IMR-90 (cell line): Measurements from ENCODE around the gene BLOC1S6. TPM values are rescaled to one million over a fixed set of nuclear protein-coding genes. Genes with fewer than 3 reads are reported as not detected.
A peak's percentile ranks its signal among the peaks of the same experiment; 100 is the strongest.

Source experiments
- ATAC-seq: fragments of 200-7000 bp; cut with Tn5 transposase; 2 replicates; pipeline ENCODE4 v1.9.1; 2020; ENCODE audit warnings: low read depth, mild to moderate bottlenecking, moderate library complexity
- BruUV-seq: library from RNA; stranded (reverse); fragments of 400-500 nt; replicated peaks from 2 replicates; lab custom pipeline; 2021; lab: Mats Ljungman, UMichigan
- CTCF ChIA-PET: fragments of 300-600 bp; formaldehyde crosslinking; extraction: SDS; loops from one replicate; lab custom pipeline; 2021; ENCODE audit warnings: antibody characterized with exemption; lab: Yijun Ruan, JAX
- POLR2A ChIA-PET: fragments of 300-600 bp; sonication (Branson Sonifier 250); formaldehyde crosslinking; loops from one replicate; lab custom pipeline; 2022; ENCODE audit warnings: antibody characterized with exemption; ENCODE audit not compliant: unreplicated experiment; lab: Charles Lee
- DNase-seq: peaks from one replicate; pipeline ENCODE4 v3.0.0; 2013
- H2AFZ ChIP-seq: replicated peaks from 2 replicates; pipeline ENCODE3; 2013; ENCODE audit warnings: low read length, mild to moderate bottlenecking; ENCODE audit not compliant: poor library complexity
- H2AK5ac ChIP-seq: 2 replicates; pipeline ENCODE4 v1.6.1; 2013; ENCODE audit warnings: low read depth, low read length, inconsistent platforms
- H2AK9ac ChIP-seq: replicated peaks from 2 replicates; pipeline ENCODE3; 2013; ENCODE audit warnings: mild to moderate bottlenecking, low read depth, low read length, moderate library complexity; ENCODE audit not compliant: poor library complexity
- H2BK120ac ChIP-seq: 2 replicates; pipeline ENCODE4 v1.6.1; 2013; ENCODE audit warnings: low read depth, low read length, inconsistent platforms
- H2BK15ac ChIP-seq: 3 replicates; pipeline ENCODE4 v1.6.1; 2013; ENCODE audit warnings: low read depth, low read length, inconsistent platforms
- H2BK20ac ChIP-seq: 2 replicates; pipeline ENCODE4 v1.6.1; 2013; ENCODE audit warnings: low read depth, mild to moderate bottlenecking, inconsistent platforms, low read length, moderate library complexity
- H2BK5ac ChIP-seq: 2 replicates; pipeline ENCODE4 v1.6.1; 2013; ENCODE audit warnings: mild to moderate bottlenecking, low read depth, low read length, inconsistent platforms; ENCODE audit not compliant: poor library complexity, severe bottlenecking
- H3K14ac ChIP-seq: replicated peaks from 2 replicates; pipeline ENCODE4 v1.6.1; 2013; ENCODE audit warnings: low read depth, low read length, inconsistent platforms
- H3K18ac ChIP-seq: 2 replicates; pipeline ENCODE4 v1.6.1; 2013; ENCODE audit warnings: low read depth, low read length, control low read depth
- H3K23ac ChIP-seq: 2 replicates; pipeline ENCODE4 v1.6.1; 2013; ENCODE audit warnings: low read depth, low read length, inconsistent platforms
- H3K27ac ChIP-seq: 2 replicates; pipeline ENCODE4 v1.5.1; 2013; ENCODE audit warnings: mild to moderate bottlenecking, control low read depth, low read length; ENCODE audit not compliant: insufficient read depth
- H3K27me3 ChIP-seq: 2 replicates; pipeline ENCODE4 v1.6.1; 2013; ENCODE audit warnings: low read length; ENCODE audit not compliant: control insufficient read depth, insufficient read depth
- H3K36me3 ChIP-seq: 2 replicates; pipeline ENCODE4 v1.6.1; 2013; ENCODE audit warnings: low read length, mixed read lengths; ENCODE audit not compliant: control insufficient read depth, insufficient read depth
- H3K4ac ChIP-seq: 2 replicates; pipeline ENCODE4 v1.6.1; 2013; ENCODE audit warnings: low read depth, low read length, inconsistent platforms
- H3K4me1 ChIP-seq: 2 replicates; pipeline ENCODE4 v1.6.1; 2013; ENCODE audit warnings: low read length, mixed read lengths; ENCODE audit not compliant: control insufficient read depth, insufficient read depth
- H3K4me2 ChIP-seq: 2 replicates; pipeline ENCODE4 v1.6.1; 2013; ENCODE audit warnings: low read depth, mild to moderate bottlenecking, control low read depth, low read length, moderate library complexity
- H3K4me3 ChIP-seq: 2 replicates; pipeline ENCODE4 v1.5.1; 2013; ENCODE audit warnings: low read depth, mild to moderate bottlenecking, control low read depth, low read length, moderate library complexity; ENCODE audit not compliant: insufficient read depth
- H3K56ac ChIP-seq: 2 replicates; pipeline ENCODE4 v1.6.1; 2013; ENCODE audit warnings: low read length, inconsistent platforms; ENCODE audit not compliant: insufficient read depth; ENCODE audit errors: extremely low read depth
- H3K79me1 ChIP-seq, 2 experiments: 2 replicates each; pipeline ENCODE4 v1.6.1; 2013; ENCODE audit warnings: low read length in 2 of 2, inconsistent platforms in 1 of 2, low read depth in 1 of 2
- H3K9ac ChIP-seq: 2 replicates; pipeline ENCODE4 v1.6.1; 2013; ENCODE audit warnings: low read depth, low read length, control low read depth
- H3K9me1 ChIP-seq: 2 replicates; pipeline ENCODE4 v1.6.1; 2013; ENCODE audit warnings: low read length, inconsistent platforms; ENCODE audit not compliant: insufficient read depth
- H3K9me3 ChIP-seq: 2 replicates; pipeline ENCODE4 v1.6.1; 2013; ENCODE audit warnings: low read length; ENCODE audit not compliant: control insufficient read depth, insufficient read depth
- H4K20me1 ChIP-seq: 2 replicates; pipeline ENCODE4 v1.6.1; 2013; ENCODE audit warnings: low read length, inconsistent platforms; ENCODE audit not compliant: insufficient read depth
- H4K5ac ChIP-seq: 2 replicates; pipeline ENCODE4 v1.6.1; 2013; ENCODE audit warnings: mild to moderate bottlenecking, low read depth, low read length, control low read depth
- H4K8ac ChIP-seq, 2 experiments: 2 replicates each; pipeline ENCODE4 v1.6.1; 2013; ENCODE audit warnings: low read depth in 2 of 2, low read length in 2 of 2, control low read depth in 1 of 2, inconsistent platforms in 1 of 2
- H4K91ac ChIP-seq: 2 replicates; pipeline ENCODE4 v1.6.1; 2013; ENCODE audit warnings: low read depth, low read length, inconsistent platforms; ENCODE audit not compliant: insufficient read depth
- BHLHE40 ChIP-seq: fragments of 150-350 bp; IDR thresholded peaks from 2 replicates; pipeline ENCODE4 v1.6.1; 2016; ENCODE audit warnings: mild to moderate bottlenecking, low read depth, low read length
- CHD1 ChIP-seq: IDR thresholded peaks from 2 replicates; pipeline ENCODE4 v1.6.1; 2012; ENCODE audit warnings: low read depth, low read length, improper control_type of control experiment
- ELK1 ChIP-seq: fragments of 150-350 bp; IDR thresholded peaks from 2 replicates; pipeline ENCODE4 v1.6.1; 2016; ENCODE audit warnings: low read depth, mild to moderate bottlenecking, low read length, moderate library complexity, borderline replicate concordance
- FOS ChIP-seq: fragments of 150-350 bp; IDR thresholded peaks from 2 replicates; pipeline ENCODE4 v1.6.1; 2016; ENCODE audit warnings: low read depth, low read length
- MAFK ChIP-seq: IDR thresholded peaks from 2 replicates; pipeline ENCODE4 v1.6.1; 2012; ENCODE audit warnings: low read depth, low read length, improper control_type of control experiment
- MAZ ChIP-seq: IDR thresholded peaks from 2 replicates; pipeline ENCODE4 v1.6.1; 2012; ENCODE audit warnings: low read depth, mild to moderate bottlenecking, low read length, improper control_type of control experiment, moderate library complexity, borderline replicate concordance
- MXI1 ChIP-seq: IDR thresholded peaks from 2 replicates; pipeline ENCODE4 v1.6.1; 2012; ENCODE audit warnings: low read depth, mild to moderate bottlenecking, low read length, moderate library complexity, borderline replicate concordance
- NFE2L2 ChIP-seq: fragments of 150-350 bp; IDR thresholded peaks from 2 replicates; pipeline ENCODE4 v1.6.1; 2016; ENCODE audit warnings: low read depth, mild to moderate bottlenecking, low read length
- POLR2A ChIP-seq: IDR thresholded peaks from 2 replicates; pipeline ENCODE4 v1.6.1; 2012; ENCODE audit warnings: mild to moderate bottlenecking, low read depth, low read length
- RAD21 ChIP-seq: IDR thresholded peaks from 2 replicates; pipeline ENCODE4 v1.6.1; 2012; ENCODE audit warnings: low read length, improper control_type of control experiment
- RCOR1 ChIP-seq: IDR thresholded peaks from 2 replicates; pipeline ENCODE4 v1.6.1; 2012; ENCODE audit warnings: mild to moderate bottlenecking, low read length, improper control_type of control experiment; ENCODE audit not compliant: insufficient replicate concordance
- RFX5 ChIP-seq: IDR thresholded peaks from 2 replicates; pipeline ENCODE4 v1.8.0; 2012; ENCODE audit warnings: low read depth, mild to moderate bottlenecking, low read length, moderate library complexity
- SMC3 ChIP-seq: fragments of 150-350 bp; IDR thresholded peaks from 2 replicates; pipeline ENCODE4 v1.6.1; 2016; ENCODE audit warnings: low read depth, mild to moderate bottlenecking, antibody characterized with exemption, low read length, moderate library complexity
- WGBS, 2 experiments: methylation state at CpG; one replicate each; pipeline versions ENCODE4 v1.1.5 to v1.1.7; 2013; ENCODE audit warnings: missing lambda C conversion rate in 2 of 2; ENCODE audit not compliant: insufficient read length in 1 of 2; ENCODE audit errors: extremely low coverage in 2 of 2; 5-methylcytosine and 5-hydroxymethylcytosine counted together
- dilution Hi-C: fragments of 300-500 bp; cut with HindIII; formaldehyde crosslinking; loops from one replicate; pipeline ENCODE4 v1.14.3; 2018; ENCODE audit warnings: low sequenced_read_pairs; ENCODE audit not compliant: unreplicated experiment
- in situ Hi-C: fragments of 300-500 bp; cut with MboI; formaldehyde crosslinking; loops from 3 replicates; pipeline ENCODE4 v1.14.3; 2019; ENCODE audit warnings: low sequenced_read_pairs, inconsistent platforms, mixed read lengths
- intact Hi-C: fragments of 100-400 bp; cut with micrococcal nuclease; formaldehyde crosslinking; loops from 2 replicates; pipeline ENCODE4 v1.10.0; 2022
- polyA plus RNA-seq, 3 experiments: library from polyadenylated mRNA; depleted of rRNA; stranded (reverse); fragments of >200 nt; gene quantifications; 2 replicates each; pipeline ENCODE4 v1.2.3, GENCODE V29; 2012; ENCODE audit warnings: low replicate concordance in 1 of 3
- total RNA-seq: library from RNA; depleted of rRNA; stranded (reverse); fragments of >200 nt; gene quantifications from 2 replicates; pipeline ENCODE4 v1.2.3, GENCODE V29; 2012
- TF ChIP-seq, protein P1 (sequence below): conservative IDR thresholded peaks from 2 replicates; pipeline ENCODE4 v1.5.1; 2012; ENCODE audit warnings: mild to moderate bottlenecking, low read depth, low read length, improper control_type of control experiment

BLOC1S6 gene
- total and polyA plus RNA-seq, 2 of the 4 experiments (the other 2 are of a cell fraction) = 21.7 to 40.9 TPM

DNA sequence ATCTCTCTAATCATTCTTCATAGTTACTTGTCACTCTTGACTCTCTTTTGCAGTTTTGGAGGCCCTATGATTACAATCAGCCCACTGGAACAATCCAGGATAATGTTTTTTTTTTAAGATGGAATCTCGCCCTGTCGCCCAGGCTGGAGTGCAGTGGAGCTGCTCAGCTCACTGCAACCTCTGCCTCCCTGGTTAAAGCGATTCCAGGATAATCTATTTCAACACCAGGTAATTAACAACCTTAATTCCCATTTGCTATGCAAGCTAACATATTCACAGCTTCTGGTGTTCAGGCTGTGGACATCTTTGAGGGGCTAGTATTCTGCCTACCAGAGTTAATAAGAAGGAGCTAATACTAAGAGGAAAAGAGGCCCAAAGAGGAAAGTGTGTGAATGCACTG lies 1.1 kb upstream of the BLOC1S6 start:
- ChIA-PET CTCF (interaction anchor here (0.6 to 1.3 kb wide), 4 partner anchors 14 to 129 kb away, joined by 3 to 4 read pairs (median 3); no protein-coding TSS in a partner anchor), POLR2A (interaction anchor here (1.3 kb wide), 1 partner anchor 184 kb away, joined by 4 read pairs; a partner anchor contains a TSS)
- peaks cover 14 to 27% of the 10 kb centered on the region in 2 experiments for H3K79me1 ChIP-seq
- H2BK5ac ChIP-seq = no peak overlapping the region
- H2BK20ac ChIP-seq = no peak overlapping the region
- H2AFZ ChIP-seq = no peak overlapping the region
- DNase-seq (no peak), ATAC-seq (no peak)
- dilution Hi-C loops (no loop called here), in situ Hi-C loops (no loop called here), intact Hi-C loops (loop anchor here (2.0 kb wide), 2 partner anchors 63 to 183 kb away; partner anchors contain the start of gene SLC30A4)
- H3K18ac ChIP-seq = no peak overlapping the region
- H2AK9ac ChIP-seq = no peak overlapping the region
- H3K9me1 ChIP-seq = no peaks in the 10 kb centered on the region
- H2BK120ac ChIP-seq = no peak overlapping the region
- no peak overlapping the region for H3K4me3 ChIP-seq
- TF ChIP-seq SMC3 (no peak), RCOR1 (no peak), RFX5 (no peak), POLR2A (no peak), MAFK (no peak), MXI1 (no peak), MAZ (no peak), ELK1 (no peak), CHD1 (no peak), FOS (no peak), NFE2L2 (no peak), BHLHE40 (no peak), RAD21 (no peak)
- TF ChIP-seq, protein P1, sequence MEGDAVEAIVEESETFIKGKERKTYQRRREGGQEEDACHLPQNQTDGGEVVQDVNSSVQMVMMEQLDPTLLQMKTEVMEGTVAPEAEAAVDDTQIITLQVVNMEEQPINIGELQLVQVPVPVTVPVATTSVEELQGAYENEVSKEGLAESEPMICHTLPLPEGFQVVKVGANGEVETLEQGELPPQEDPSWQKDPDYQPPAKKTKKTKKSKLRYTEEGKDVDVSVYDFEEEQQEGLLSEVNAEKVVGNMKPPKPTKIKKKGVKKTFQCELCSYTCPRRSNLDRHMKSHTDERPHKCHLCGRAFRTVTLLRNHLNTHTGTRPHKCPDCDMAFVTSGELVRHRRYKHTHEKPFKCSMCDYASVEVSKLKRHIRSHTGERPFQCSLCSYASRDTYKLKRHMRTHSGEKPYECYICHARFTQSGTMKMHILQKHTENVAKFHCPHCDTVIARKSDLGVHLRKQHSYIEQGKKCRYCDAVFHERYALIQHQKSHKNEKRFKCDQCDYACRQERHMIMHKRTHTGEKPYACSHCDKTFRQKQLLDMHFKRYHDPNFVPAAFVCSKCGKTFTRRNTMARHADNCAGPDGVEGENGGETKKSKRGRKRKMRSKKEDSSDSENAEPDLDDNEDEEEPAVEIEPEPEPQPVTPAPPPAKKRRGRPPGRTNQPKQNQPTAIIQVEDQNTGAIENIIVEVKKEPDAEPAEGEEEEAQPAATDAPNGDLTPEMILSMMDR = no peak
- H2AK5ac ChIP-seq = no peak overlapping the region
- H4K20me1 ChIP-seq = no peaks in the 10 kb centered on the region
- H3K9ac ChIP-seq = no peak overlapping the region
- peak overlapping the region; percentile 99 for H3K14ac ChIP-seq
- peak overlapping the region; percentile 76 for H3K4me2 ChIP-seq
- H2BK15ac ChIP-seq = no peak overlapping the region
- WGBS, 2 experiments = no CpG with 5 or more reads among the region's 3 CpGs
- H3K27ac ChIP-seq = no peak overlapping the region
- H4K8ac ChIP-seq = peak overlapping the region; percentile 89 to 98
- peaks cover 3% of the 10 kb centered on the region; the same call in 1 of the 2 replicates for H3K4me1 ChIP-seq
- no peaks in the 10 kb centered on the region for H3K27me3 ChIP-seq
- H3K4ac ChIP-seq = peak overlapping the region; percentile 99; the same call in 1 of the 2 replicates
- H3K9me3 ChIP-seq = no peaks in the 10 kb centered on the region
- H4K91ac ChIP-seq = no peak overlapping the region; the same call in 1 of the 2 replicates
- no TSS peak for BruUV-seq
- no peaks in the 10 kb centered on the region for H3K36me3 ChIP-seq
- peak overlapping the region; percentile 92; the same call in 1 of the 2 replicates for H3K56ac ChIP-seq
- peak overlapping the region; percentile 97; the same call in 1 of the 2 replicates for H3K23ac ChIP-seq
- peak overlapping the region; percentile 94 for H4K5ac ChIP-seq
